22Rv1 (cell line): ENCODE data around the gene TNFRSF1A.
"Not testable (repeated sequence)": the region's sequence is repeated elsewhere in the genome, so short reads cannot be mapped to it uniquely, and the experiment has no call there.

Source experiments
- CTCF ChIP-seq: fragments of 450-650 bp; IDR thresholded peaks from 2 replicates; pipeline ENCODE4 v1.5.1; 2017; ENCODE audit warnings: mild to moderate bottlenecking
- ZFX ChIP-seq: fragments of 450-650 bp; IDR thresholded peaks from 2 replicates; pipeline ENCODE4 v1.6.1; 2017; ENCODE audit warnings: antibody characterized with exemption, borderline replicate concordance

GRCh38 chr12:6344101-6344660 is 2.3 kb upstream of the TNFRSF1A start:
- TF ChIP-seq CTCF, ZFX: not testable (repeated sequence)
